ENCODE results near the gene CDKN2B.

DNA sequence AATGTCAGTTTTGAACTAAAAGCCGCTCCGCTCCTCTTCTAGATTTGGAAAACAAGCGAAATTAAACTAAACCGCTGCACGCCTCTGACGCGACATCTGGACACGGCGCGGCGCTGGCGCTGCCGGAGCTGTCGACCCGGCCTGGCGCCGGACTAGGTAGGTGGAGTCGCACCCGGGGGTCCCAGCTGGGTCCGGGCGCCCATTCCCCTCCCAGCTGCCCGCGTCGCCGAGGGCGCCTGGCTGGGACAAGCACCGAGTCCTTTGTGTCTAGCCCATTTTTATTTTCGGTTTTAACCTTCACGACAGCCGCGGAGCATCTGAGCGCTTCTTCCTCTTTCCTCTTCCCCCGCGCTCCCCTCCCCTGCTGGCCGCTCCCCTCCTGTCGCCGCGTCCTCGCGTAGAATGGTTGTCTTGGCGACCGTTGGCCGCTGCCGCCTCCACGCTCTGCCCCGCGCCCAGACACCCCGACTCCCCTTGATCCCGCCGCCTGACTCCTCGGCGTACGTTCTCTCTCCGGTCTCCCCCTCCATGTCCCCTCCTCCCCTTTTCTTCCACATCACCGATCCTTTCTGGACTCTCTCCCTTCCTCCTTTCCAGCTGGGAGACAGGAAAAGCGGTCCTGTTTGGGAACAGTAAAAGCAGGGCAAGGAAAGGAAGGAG lies 14.0 kb downstream of the CDKN2B start:
- TF ChIP-seq CTCF (conservative IDR thresholded peaks at IDR 0.05; ENCODE audit: low read length) (no peak), EZH2phosphoT487 (IDR thresholded peaks at IDR 0.05; ENCODE audit: borderline replicate concordance) (no peak)

Data from Loucy (cell line).